Measurements from ENCODE around the gene FOSL2. TPM values are rescaled to one million over a fixed set of nuclear protein-coding genes. Genes with fewer than 3 reads are reported as not detected.

FOSL2 gene
- total and polyA plus RNA-seq, 4 donors = 23.5 to 97.9 (median 68.5) TPM

DNA sequence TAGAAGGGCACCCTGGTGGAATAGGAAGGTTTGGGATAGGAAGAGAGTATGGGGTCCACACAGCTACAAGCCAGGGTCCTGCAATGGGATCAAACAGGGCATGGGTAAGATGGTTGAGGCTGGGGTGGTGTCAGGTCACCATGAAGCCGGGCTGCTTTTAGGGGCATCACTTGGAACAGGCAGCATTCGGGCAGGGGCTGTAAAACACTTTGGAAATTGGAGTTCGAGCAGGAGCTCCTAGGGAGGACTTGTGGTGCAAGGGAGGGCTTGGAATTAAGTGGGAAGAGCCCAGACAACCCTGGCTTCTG is 56.1 kb downstream of the FOSL2 start:
- no peak overlapping the region for H3K9ac ChIP-seq (ENCODE audit: insufficient read depth in 1 of 2, low read length in 2 of 2)

GRCh38 chr2:28449126-28449487 is 56.4 kb downstream of the FOSL2 start:
- 88 to 92% methylated on average over 6 of the region's 6 CpGs for WGBS, 2 donors
- DNase-seq (no peak), ATAC-seq (ENCODE audit: insufficient read depth, low FRiP score) (no peak)
- Histone ChIP-seq H3K36me3 (ENCODE audit: control insufficient read depth in 4 of 4, insufficient read depth in 4 of 4, low read length in 4 of 4) (no peaks in the 10 kb centered on the region), H3K27me3 (ENCODE audit: control insufficient read depth in 3 of 3, insufficient read depth in 3 of 3, low read length in 2 of 3) (no peaks in the 10 kb centered on the region), H3K27ac (ENCODE audit: low read depth in 1 of 2, low read length in 1 of 2) (no peak overlapping the region), H3K9ac (ENCODE audit: insufficient read depth in 1 of 2, low read length in 2 of 2) (no peak overlapping the region), H3K9me3 (ENCODE audit: control insufficient read depth in 4 of 4, insufficient read depth in 3 of 4, low read length in 3 of 4) (no peaks in the 10 kb centered on the region), H3K4me1 (ENCODE audit: control insufficient read depth in 5 of 5, insufficient read depth in 5 of 5, low read length in 5 of 5) (peaks cover 0 to 5% (median 0%) of the 10 kb centered on the region in 5 donors), H3K4me3 (no peak overlapping the region)
- TF ChIP-seq, protein P1, sequence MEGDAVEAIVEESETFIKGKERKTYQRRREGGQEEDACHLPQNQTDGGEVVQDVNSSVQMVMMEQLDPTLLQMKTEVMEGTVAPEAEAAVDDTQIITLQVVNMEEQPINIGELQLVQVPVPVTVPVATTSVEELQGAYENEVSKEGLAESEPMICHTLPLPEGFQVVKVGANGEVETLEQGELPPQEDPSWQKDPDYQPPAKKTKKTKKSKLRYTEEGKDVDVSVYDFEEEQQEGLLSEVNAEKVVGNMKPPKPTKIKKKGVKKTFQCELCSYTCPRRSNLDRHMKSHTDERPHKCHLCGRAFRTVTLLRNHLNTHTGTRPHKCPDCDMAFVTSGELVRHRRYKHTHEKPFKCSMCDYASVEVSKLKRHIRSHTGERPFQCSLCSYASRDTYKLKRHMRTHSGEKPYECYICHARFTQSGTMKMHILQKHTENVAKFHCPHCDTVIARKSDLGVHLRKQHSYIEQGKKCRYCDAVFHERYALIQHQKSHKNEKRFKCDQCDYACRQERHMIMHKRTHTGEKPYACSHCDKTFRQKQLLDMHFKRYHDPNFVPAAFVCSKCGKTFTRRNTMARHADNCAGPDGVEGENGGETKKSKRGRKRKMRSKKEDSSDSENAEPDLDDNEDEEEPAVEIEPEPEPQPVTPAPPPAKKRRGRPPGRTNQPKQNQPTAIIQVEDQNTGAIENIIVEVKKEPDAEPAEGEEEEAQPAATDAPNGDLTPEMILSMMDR (IDR thresholded peaks at IDR 0.05; ENCODE audit: control extremely low read depth, extremely low read depth) = no peak

More for the DNA sequence above, 56.1 kb downstream of the FOSL2 start:
- Histone ChIP-seq H3K27me3 (ENCODE audit: control insufficient read depth in 3 of 3, insufficient read depth in 3 of 3, low read length in 2 of 3) (no peaks in the 10 kb centered on the region), H3K4me3 (no peak overlapping the region), H3K4me1 (ENCODE audit: control insufficient read depth in 5 of 5, insufficient read depth in 5 of 5, low read length in 5 of 5) (peaks cover 0 to 5% (median 0%) of the 10 kb centered on the region in 5 donors), H3K27ac (ENCODE audit: low read depth in 1 of 2, low read length in 1 of 2) (peak overlapping the region in 1 of 2 donors; percentile 66), H3K36me3 (ENCODE audit: control insufficient read depth in 4 of 4, insufficient read depth in 4 of 4, low read length in 4 of 4) (no peaks in the 10 kb centered on the region), H3K9me3 (ENCODE audit: control insufficient read depth in 4 of 4, insufficient read depth in 3 of 4, low read length in 3 of 4) (no peaks in the 10 kb centered on the region)
- no peak for ATAC-seq (ENCODE audit: insufficient read depth, low FRiP score)
- TF ChIP-seq, protein P1 (IDR thresholded peaks at IDR 0.05; ENCODE audit: control extremely low read depth, extremely low read depth) = no peak
- 93 to 94% methylated on average over 3 of the region's 3 CpGs for WGBS, 2 donors
- DNase-seq = no peak

DNA sequence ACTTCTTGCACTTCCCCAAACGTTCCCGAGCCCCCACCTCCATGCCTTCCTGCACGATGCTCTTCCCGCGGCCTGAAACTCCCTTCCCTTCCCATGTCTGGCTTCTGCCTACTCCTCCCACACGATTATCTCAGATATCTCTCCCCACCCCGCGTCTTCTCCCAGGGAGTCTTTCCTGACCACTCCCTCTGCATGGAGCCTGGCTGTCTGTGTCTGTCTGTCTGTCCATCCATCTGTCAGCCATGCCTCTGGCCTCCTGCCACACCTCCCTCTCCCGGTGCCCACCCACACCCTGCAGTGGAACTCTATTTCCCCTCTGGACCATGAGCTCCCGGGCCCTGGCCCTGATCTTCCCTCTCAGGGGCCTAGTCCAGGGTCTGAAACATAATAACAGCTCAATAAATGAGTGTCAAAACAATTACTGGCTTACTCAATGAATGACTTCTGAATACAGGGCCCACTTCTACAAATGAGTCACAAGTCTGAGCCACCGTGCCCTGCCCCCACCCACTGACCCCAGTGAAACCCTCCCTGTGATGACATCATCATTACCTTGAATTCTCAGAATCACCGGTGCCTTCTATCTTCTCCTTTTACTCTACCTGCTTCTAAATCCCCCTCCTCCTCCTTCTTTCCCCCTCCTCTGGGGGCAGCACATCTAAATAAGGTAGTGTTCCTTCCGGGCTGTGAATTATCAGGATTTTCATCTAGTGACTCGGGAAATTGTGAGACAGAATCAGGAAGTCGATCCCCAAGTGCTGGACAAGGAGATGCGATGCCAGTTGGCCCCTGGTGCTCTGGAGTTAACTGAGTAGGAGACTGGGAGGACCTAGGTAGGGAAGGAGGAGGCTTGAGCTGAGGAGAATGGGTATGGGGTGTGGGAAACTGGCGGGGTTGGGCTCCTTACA is 57.1 kb downstream of the FOSL2 start:
- DNase-seq (no peak), ATAC-seq (ENCODE audit: insufficient read depth, low FRiP score) (no peak)
- Histone ChIP-seq H3K9ac (ENCODE audit: insufficient read depth in 1 of 2, low read length in 2 of 2) (no peak overlapping the region), H3K27me3 (ENCODE audit: control insufficient read depth in 3 of 3, insufficient read depth in 3 of 3, low read length in 2 of 3) (no peaks in the 10 kb centered on the region), H3K4me3 (no peak overlapping the region), H3K4me1 (ENCODE audit: control insufficient read depth in 5 of 5, insufficient read depth in 5 of 5, low read length in 5 of 5) (peaks cover 0 to 5% (median 0%) of the 10 kb centered on the region in 5 donors), H3K9me3 (ENCODE audit: control insufficient read depth in 4 of 4, insufficient read depth in 3 of 4, low read length in 3 of 4) (no peaks in the 10 kb centered on the region), H3K27ac (ENCODE audit: low read depth in 1 of 2, low read length in 1 of 2) (no peak overlapping the region), H3K36me3 (ENCODE audit: control insufficient read depth in 4 of 4, insufficient read depth in 4 of 4, low read length in 4 of 4) (no peaks in the 10 kb centered on the region)
- TF ChIP-seq, protein P1 (IDR thresholded peaks at IDR 0.05; ENCODE audit: control extremely low read depth, extremely low read depth) = no peak
- WGBS, 2 donors = 38 to 41% methylated on average over 17 of the region's 17 CpGs
